C4-2B (cell line): Measurements from ENCODE around the gene RAB40A.

Experiments used
- ZFX ChIP-seq: fragments of 450-650 bp; IDR thresholded peaks from 2 replicates; pipeline ENCODE4 v1.6.1; 2017
- TF ChIP-seq, protein P1 (sequence below): fragments of 450-650 bp; conservative IDR thresholded peaks from 2 replicates; pipeline ENCODE4 v1.5.1; 2017; ENCODE audit warnings: mild to moderate bottlenecking

- TF ChIP-seq, protein P1, sequence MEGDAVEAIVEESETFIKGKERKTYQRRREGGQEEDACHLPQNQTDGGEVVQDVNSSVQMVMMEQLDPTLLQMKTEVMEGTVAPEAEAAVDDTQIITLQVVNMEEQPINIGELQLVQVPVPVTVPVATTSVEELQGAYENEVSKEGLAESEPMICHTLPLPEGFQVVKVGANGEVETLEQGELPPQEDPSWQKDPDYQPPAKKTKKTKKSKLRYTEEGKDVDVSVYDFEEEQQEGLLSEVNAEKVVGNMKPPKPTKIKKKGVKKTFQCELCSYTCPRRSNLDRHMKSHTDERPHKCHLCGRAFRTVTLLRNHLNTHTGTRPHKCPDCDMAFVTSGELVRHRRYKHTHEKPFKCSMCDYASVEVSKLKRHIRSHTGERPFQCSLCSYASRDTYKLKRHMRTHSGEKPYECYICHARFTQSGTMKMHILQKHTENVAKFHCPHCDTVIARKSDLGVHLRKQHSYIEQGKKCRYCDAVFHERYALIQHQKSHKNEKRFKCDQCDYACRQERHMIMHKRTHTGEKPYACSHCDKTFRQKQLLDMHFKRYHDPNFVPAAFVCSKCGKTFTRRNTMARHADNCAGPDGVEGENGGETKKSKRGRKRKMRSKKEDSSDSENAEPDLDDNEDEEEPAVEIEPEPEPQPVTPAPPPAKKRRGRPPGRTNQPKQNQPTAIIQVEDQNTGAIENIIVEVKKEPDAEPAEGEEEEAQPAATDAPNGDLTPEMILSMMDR = no peak
- no peak for TF ChIP-seq ZFX
These were observed 45.9 kb upstream of the RAB40A start for GRCh38 chrX:103565197-103565596.
